Calu3 (cell line): ENCODE measurements around the gene SYT17. TPM values are rescaled to one million over a fixed set of nuclear protein-coding genes. Genes with fewer than 3 reads are reported as not detected.

Source experiments
- BruUV-seq: library from RNA; stranded (reverse); fragments of 400-500 nt; replicated peaks from 2 replicates; lab custom pipeline; 2021; lab: Mats Ljungman, UMichigan
- CTCF ChIA-PET: fragments of 300-600 bp; sonication (Branson Sonifier 250); formaldehyde crosslinking; loops from one replicate; lab custom pipeline; 2022; ENCODE audit warnings: antibody characterized with exemption; lab: Charles Lee
- DNase-seq: peaks from one replicate; pipeline ENCODE4 v3.0.0; 2022
- H3K27ac Mint-ChIP-seq: one replicate; pipeline ENCODE4 v1.8.0; 2022; ENCODE audit warnings: mixed read lengths; ENCODE audit not compliant: unreplicated experiment
- H3K27me3 Mint-ChIP-seq: one replicate; pipeline ENCODE4 v1.8.0; 2022; ENCODE audit warnings: mixed read lengths; ENCODE audit not compliant: unreplicated experiment
- H3K36me3 Mint-ChIP-seq: one replicate; pipeline ENCODE4 v1.8.0; 2022; ENCODE audit warnings: mild to moderate bottlenecking, moderate library complexity, mixed read lengths; ENCODE audit not compliant: insufficient read depth, unreplicated experiment
- H3K4me1 Mint-ChIP-seq: one replicate; pipeline ENCODE4 v1.8.0; 2022; ENCODE audit warnings: mild to moderate bottlenecking, low read depth, mixed read lengths; ENCODE audit not compliant: unreplicated experiment
- H3K4me3 Mint-ChIP-seq: one replicate; pipeline ENCODE4 v1.8.0; 2022; ENCODE audit warnings: mild to moderate bottlenecking, low read depth, moderate library complexity, mixed read lengths; ENCODE audit not compliant: unreplicated experiment
- H3K9me3 Mint-ChIP-seq: one replicate; pipeline ENCODE4 v1.8.0; 2022; ENCODE audit warnings: low read depth, mixed read lengths; ENCODE audit not compliant: unreplicated experiment
- CTCF ChIP-seq: fragments of 200-600 bp; IDR thresholded peaks from one replicate; pipeline ENCODE4 v1.8.0; 2022; ENCODE audit warnings: antibody characterized with exemption; ENCODE audit not compliant: unreplicated experiment
- intact Hi-C: fragments of 100-400 bp; cut with micrococcal nuclease; formaldehyde crosslinking; loops from one replicate; pipeline ENCODE4 v1.10.0; 2022; ENCODE audit not compliant: unreplicated experiment
- total RNA-seq: library from RNA; stranded (reverse); gene quantifications from 2 replicates; pipeline ENCODE4 v1.2.3, GENCODE V29; 2022

SYT17 gene
- total RNA-seq, 1 experiment from 2014 or later: 10.6 TPM

GRCh38 chr16:19140396-19140795 is 27.6 kb upstream of the SYT17 start:
- no peaks in the 10 kb centered on the region for H3K36me3 Mint-ChIP-seq
- H3K9me3 Mint-ChIP-seq: no peaks in the 10 kb centered on the region
- H3K4me1 Mint-ChIP-seq: peaks cover 50% of the 10 kb centered on the region
- CTCF ChIA-PET: interaction anchor here (1.3 kb wide), 1 partner anchor 10 kb away, joined by 4 read pairs; no protein-coding TSS in a partner anchor
- BruUV-seq: no TSS peak
- intact Hi-C loops: no loop called here
- no peak for TF ChIP-seq CTCF
- DNase-seq: no peak
- no peak overlapping the region for H3K27ac Mint-ChIP-seq
- H3K4me3 Mint-ChIP-seq: no peak overlapping the region
- H3K27me3 Mint-ChIP-seq: peaks cover 11% of the 10 kb centered on the region

GRCh38 chr16:19142939-19143598 is 25.0 kb upstream of the SYT17 start:
- H3K27me3 Mint-ChIP-seq: peaks cover 11% of the 10 kb centered on the region
- intact Hi-C loops: no loop called here
- DNase-seq: no peak
- no peak for TF ChIP-seq CTCF
- no peaks in the 10 kb centered on the region for H3K9me3 Mint-ChIP-seq
- no TSS peak for BruUV-seq
- H3K27ac Mint-ChIP-seq: no peak overlapping the region
- no peak overlapping the region for H3K4me3 Mint-ChIP-seq
- CTCF ChIA-PET: interaction anchor here (0.6 kb wide), 1 partner anchor 615 kb away, joined by 3 read pairs; no protein-coding TSS in a partner anchor
- H3K4me1 Mint-ChIP-seq: peaks cover 29% of the 10 kb centered on the region
- H3K36me3 Mint-ChIP-seq: no peaks in the 10 kb centered on the region

- H3K4me3 Mint-ChIP-seq: no peak overlapping the region
- no TSS peak for BruUV-seq
- no peak for TF ChIP-seq CTCF
Measured at GRCh38 chr16:19143599-19143956, 24.5 kb upstream of the SYT17 start.

GRCh38 chr16:19145010-19145409 is 23.0 kb upstream of the SYT17 start:
- Mint-ChIP-seq H3K4me3 (no peak overlapping the region), H3K4me1 (peaks cover 10% of the 10 kb centered on the region), H3K9me3 (no peaks in the 10 kb centered on the region), H3K27ac (no peak overlapping the region), H3K27me3 (peaks cover 21% of the 10 kb centered on the region), H3K36me3 (no peaks in the 10 kb centered on the region)
- no peak for DNase-seq
- TF ChIP-seq CTCF: no peak
- intact Hi-C loops: no loop called here
- CTCF ChIA-PET: interaction anchor here (0.7 to 0.8 kb wide), 2 partner anchors 77 to 146 kb away, joined by 3 to 6 read pairs; no protein-coding TSS in a partner anchor
- no TSS peak for BruUV-seq

More at GRCh38 chr16:19143599-19143956, 24.5 kb upstream of the SYT17 start:
- intact Hi-C loops: no loop called here
- CTCF ChIA-PET: interaction anchor here (0.6 kb wide), 1 partner anchor 615 kb away, joined by 3 read pairs; no protein-coding TSS in a partner anchor
- H3K27me3 Mint-ChIP-seq: peaks cover 11% of the 10 kb centered on the region
- peaks cover 24% of the 10 kb centered on the region for H3K4me1 Mint-ChIP-seq
- H3K9me3 Mint-ChIP-seq: no peaks in the 10 kb centered on the region
- no peaks in the 10 kb centered on the region for H3K36me3 Mint-ChIP-seq
- no peak for DNase-seq
- no peak overlapping the region for H3K27ac Mint-ChIP-seq
